Right ventricle myocardium inferior (tissue), 1 donor: ENCODE results near the gene CCDC102A. TPM values are rescaled to one million over a fixed set of nuclear protein-coding genes. Genes with fewer than 3 reads are reported as not detected.

ENCODE experiments used
- total RNA-seq: library from RNA; stranded (reverse); fragmentation: NEBNext Ultra II Directional; extraction: Animal tissue kit (Norgen Biotek cat#: 25700); gene quantifications from one replicate; pipeline ENCODE4 v1.2.1, GENCODE V29; 2021
- donor health status: DM: no; HTN: yes; CAD: no; lungs with severe emphysema.

The CCDC102A gene
- total RNA-seq, 1 donor from 2014 or later, result 10.9 TPM

Other genes starting within 250 kb of the CCDC102A start
- gene CCL22, start 177.8 kb downstream of the CCDC102A start, total RNA-seq, result not detected
- 15.2 TPM for gene CX3CL1, start 164.1 kb downstream of the CCDC102A start, total RNA-seq
- gene CCL17, start 131.8 kb downstream of the CCDC102A start, total RNA-seq, result not detected
- 43.7 TPM for gene CIAPIN1, start 89.2 kb downstream of the CCDC102A start, total RNA-seq
- gene COQ9, start 89.1 kb downstream of the CCDC102A start, total RNA-seq, result 215 TPM
- 37.1 TPM for gene POLR2C, start 73.9 kb downstream of the CCDC102A start, total RNA-seq
- gene DOK4, start 50.1 kb downstream of the CCDC102A start, total RNA-seq, result 8.4 TPM
- 0.32 TPM for gene ADGRG5, start 6.1 kb upstream of the CCDC102A start, total RNA-seq
- 23.1 TPM for gene ADGRG1, start 92.1 kb upstream of the CCDC102A start, total RNA-seq
- gene ADGRG3, start 131.7 kb upstream of the CCDC102A start, total RNA-seq, result 0.87 TPM
- gene DRC7, start 158.2 kb upstream of the CCDC102A start, total RNA-seq, result not detected
- 8.5 TPM for gene KATNB1, start 199.2 kb upstream of the CCDC102A start, total RNA-seq